ENCODE results near the gene HOOK2.

Gene HOOK2

DNA sequence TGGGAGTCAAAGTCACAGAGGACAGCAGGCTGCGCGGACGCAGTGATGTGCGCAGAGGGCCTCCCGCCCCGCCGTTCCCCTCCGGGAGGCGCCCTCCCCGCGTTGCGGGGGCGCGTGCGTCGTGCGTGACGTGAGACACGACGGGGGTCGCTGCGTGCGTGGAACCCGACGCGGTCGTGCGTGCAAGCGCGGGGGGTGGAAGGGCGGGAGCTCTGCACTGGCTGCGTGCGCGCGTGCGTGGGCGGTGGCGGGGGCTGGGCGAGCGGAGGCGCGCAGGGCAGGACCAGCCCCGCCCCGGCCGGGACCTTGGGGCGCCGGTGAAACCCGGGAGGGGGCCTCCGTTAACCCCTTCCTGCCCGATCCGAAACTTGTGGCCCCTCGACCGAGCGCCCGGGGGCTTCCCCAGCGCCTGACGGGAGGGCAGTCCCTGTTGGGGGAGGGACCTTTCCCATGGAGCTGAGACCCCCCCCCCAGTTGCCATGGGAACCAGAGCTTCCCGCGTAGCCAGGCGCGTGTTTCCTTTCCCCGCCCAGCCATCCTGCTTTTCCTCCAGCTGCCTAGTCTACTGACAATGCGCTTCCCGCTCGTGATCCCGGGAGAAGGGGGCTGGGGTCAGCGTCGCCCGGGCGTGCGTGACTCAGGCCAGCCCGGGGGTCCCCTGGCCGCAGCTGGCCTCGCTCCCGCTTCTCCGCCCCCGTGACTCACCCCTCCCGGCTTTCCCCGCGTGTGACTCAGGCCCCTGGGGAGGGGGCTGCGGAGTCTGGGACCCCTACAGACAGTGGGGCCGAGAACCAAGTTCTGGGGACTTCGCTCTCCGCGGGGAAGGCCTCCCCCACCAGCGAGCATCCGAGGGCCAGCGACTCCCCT, 7.3 kb upstream of the HOOK2 start:
- DNase-seq, result no peak

DNA sequence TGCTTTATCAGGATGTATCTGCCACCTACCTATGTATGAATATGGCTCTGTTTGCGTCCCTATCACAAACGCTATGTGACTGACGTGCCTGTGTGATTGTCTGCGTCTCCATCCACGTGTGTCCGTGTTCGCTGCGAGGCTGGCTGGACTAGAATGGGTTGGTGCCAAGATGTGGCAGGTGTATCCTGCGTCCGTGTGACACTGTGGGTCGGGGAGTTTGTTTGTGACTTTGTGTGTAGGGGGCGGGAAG, 6.7 kb upstream of the HOOK2 start:
- no peak for DNase-seq

DNA sequence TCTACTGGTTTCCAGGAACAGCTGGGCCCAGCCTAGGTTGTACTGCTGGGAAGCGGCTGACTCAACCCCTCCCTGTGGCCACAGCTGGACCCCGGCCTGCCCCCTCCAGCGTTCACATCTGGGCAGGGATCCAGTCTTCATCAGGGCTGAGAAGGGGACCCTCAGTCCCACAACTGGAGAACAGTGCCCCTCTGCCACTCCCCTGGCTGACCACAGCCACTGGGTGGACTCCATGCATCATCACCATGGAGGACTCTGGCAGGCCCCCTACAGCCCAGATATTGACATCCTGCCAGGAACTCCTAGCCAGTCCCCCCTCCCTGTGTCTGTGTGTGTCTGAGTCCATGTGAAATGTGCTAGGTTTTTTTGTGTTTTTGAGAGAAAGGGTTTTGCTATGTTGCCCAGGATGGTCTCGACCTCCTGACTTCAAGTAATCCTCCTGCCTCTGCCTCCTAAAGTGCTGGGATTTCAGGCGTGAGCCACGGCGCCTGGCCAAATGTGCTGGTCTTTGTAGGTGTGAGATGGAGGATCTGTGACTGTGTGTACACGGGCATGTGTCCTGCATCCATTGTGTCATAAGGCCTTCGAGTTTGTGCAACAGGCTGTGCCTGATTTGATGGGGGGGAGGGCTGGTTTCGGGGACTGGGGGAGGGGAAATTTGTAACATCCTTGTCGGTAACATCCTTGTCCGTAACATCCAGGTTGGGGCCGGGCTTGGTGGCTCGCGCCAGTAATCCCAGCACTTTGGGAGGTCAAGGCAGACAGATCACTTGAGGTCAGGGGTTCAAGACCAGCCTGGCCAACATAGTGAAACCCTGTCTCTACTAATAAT, 4.0 kb upstream of the HOOK2 start:
- no peak for DNase-seq

DNA sequence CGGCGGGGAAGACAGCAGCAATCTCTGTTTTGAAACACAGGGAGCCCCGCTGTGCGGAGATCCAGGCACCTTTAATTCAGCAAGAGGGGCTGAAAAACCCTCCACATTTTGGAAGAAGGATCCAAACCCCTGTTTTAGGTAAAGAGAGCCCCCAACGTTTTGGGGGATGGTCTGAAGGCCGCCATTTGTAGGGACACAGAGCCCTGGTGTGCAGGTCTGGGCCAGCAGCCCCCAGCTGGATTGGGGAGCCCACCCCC, 3.5 kb upstream of the HOOK2 start:
- no peak for DNase-seq

DNA sequence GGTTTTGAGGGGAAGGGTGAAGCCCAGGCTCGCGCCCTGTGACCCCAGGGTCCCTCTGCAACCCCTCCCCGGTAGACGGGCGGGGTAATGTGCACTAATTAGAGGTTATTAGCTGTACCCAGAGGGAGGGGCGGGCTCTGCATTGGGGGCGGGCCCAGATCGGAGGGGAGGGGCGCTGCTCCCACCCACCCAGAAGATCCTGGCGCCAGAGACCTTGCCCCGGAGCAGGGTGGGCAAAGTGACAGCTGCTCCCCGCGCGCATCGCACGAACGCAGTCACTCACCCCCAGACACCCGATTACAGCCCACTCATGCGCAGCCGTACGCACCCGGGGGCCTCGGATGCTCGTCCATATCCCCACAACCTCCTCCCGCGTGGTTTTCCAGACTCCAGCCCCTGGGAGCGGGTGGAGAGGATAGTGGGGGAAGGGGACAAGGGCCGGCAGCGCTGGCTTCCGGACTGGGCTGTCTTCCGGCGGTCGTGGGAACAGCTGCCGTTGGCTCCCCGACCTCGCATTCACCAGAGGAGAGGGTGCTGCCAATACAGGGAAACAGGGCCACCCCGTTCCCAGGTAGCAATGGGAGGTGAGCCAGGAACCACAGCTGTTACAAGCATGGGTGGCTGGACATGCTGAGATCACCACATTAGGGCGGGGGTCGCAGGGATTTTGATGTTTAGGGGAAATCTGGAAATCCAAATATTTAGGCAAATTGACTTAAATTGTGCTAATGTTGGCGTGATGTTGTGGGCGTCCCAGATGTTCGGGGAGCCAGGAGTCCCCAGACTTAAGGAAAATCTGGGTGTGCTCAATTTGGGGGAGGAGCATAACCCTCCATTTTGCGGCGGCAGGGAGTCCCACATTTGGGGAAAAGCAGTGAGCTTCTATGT, 2.9 kb upstream of the HOOK2 start:
- DNase-seq, result no peak

DNA sequence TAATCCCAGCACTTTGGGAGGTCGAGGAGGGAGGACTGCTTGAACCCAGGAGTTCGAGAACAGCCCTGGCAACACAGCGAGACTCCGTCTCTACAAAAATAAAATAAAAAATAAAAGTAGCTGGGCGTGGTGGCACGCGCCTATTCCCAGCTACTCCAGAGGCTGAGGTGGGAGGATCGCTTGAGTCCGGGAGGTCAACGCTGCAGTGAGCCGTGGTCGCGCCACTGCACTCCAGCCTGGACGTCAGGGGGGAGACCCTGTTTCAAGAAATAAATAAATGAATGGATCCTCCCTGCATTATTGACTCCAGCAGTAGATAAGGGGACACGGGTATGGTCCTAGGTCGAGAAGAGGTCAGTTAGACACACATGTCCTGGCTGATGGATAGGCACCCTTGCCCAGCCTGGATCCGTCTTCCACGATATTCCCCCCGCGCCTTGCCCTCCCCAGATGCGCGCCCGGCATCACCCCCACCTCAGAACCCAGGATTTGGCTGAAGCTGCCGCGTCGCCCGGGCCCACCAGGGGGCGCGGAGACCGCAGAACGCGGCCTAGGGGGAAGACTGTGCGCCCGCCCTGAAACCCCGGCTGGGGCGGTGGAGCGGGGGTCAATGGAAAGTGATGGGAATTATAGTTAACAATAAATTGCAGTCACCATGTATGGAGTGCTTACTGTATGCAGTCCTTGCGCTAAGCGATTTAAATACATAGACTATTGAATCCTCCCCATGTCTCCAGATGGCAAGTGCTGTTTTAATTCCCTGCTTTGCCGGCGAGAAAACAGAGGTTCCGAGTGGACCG, 2.1 kb upstream of the HOOK2 start:
- DNase-seq, result peak; percentile 50

DNA sequence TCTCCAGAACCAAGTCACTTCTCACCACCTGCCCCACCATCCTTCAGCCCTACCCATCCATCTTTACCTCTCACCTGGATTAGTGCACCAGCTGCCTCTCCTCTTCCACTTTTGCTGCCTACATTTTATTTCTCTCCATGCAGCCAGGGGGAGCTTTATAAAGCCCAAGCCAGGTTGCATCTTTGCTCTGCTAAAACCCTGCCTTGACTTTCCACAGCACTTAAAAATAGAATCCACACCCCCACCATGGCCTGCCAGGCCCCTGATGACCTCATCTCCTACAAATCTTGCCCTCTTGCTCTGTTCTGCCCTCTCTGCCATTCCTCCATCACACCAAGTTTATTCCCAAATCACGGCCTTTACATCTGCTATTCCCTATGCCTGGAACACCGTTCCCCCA, 1.8 kb downstream of the HOOK2 start:
- DNase-seq, result no peak

DNA sequence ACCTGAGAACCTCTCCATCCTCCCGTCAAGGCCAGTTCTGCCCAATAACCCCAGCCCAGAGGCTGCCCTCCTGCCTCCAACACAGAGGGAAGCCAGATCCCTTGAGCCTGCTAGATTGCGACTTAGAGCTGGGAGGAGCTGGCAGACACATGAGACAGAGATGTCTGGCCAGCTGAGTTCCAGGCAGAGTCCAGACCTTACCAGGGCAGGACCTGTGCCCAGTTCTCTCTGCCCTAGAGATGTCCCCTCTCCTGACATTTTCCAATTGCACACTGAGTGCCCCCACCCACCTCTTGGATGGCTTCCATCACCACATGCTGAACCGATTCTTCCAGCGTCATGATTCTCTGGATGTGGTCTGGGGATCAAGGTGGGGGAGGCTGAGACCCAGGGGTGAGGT, 3.0 kb downstream of the HOOK2 start:
- no peak for DNase-seq

DNA sequence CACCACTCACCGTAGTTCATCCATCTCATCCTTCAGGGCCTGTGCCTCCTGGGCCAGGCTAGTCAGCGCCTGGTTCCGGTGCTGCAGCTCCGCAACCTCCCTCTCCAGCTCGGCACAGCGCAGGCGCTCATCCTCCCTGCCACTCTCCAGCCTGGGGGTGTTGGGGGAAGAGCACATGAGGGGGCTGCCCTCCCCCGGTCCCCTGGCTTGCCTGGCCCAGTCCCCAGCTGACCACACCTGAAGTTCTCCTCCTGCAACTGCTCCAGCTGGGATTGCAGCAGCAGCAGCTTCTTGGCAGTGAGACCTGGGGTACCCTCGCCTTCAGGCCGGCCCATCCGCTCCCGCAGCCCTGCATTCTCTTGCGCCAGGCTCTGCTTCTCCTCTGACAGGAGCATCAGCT, 4.4 kb downstream of the HOOK2 start:
- no peak for DNase-seq

DNA sequence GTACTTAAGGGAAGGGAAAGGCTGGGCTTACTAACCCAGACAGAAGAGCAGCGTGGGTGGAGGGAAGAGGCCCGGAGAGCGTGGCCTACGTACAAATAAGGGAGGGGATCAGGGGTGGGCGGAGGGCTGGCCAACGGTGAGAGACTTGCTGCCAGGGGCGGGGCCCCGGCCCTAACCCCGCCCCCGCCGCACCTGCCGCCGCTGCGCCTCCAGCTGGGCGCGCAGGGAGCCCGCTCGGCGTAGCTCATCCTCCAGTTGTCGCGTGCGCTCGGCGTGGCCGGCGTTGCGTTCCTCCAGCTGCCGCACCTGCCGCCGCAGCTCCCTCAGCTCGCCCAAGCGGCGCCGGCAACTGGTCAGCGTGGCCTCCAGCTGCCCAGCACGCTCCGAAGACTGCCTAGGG, 5.7 kb downstream of the HOOK2 start:
- no peak for DNase-seq

DNA sequence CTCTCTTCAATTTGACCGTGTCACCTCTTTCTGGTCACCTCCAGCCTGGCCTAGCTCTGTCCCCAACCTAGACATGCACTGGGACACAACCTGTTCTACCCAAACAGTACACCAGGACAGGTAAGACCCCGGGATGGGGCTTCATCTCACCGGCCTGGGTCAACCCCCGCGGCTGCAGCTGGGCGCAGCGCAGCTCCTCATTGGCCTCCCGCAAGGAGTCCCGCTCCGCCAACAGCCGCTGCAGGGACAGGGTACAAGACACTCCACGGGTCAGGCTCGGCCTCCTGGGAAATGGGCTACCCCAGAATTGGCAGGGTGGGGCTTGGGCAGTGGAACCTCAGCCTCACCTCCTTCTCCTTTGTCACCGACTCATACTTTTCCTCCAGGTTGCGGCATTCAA, 7.7 kb downstream of the HOOK2 start:
- no peak for DNase-seq

DNA sequence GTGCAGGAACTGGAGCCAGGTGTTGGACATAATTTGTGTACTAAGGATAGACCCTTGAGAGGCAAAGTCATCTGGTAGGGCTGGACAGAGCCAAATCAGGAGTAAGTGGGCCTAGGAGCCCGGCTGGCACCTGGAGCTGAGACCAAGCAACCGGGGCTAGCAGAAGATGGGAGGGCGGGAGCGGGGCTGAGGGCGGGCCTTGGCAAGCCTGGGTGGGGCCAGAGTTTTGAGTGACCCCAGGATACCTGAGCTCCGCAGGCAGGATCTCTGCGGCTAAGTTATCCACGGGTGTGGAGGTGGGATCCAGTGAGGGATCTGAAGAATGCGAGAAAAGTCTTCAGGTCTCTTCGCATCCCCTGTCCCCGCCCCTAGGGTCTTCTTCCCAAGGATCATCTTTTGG, 8.2 kb downstream of the HOOK2 start:
- no peak for DNase-seq

DNA sequence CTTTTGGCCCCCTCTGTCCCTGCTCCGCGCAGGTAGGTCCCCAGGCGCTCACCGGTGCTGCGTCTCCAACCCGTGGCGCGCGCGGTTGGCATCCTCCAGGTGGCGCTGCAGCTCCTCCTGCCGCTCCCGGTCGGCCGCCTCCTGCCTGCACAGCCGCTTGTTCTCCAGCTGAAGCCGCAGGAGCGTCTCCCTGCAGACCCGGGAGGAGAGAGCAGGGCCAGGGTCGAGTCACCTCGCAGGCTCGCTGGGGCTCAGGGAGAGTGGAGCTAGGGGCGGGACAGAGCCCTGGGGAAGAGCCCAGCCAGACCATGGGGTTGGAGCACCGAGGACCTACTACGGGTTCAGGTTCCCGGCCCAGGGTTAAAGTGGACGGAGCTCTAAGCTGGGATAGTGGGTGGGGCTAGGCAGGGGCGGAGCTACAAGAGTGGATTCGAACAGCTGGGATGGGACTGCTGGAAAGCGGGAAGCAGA, 9.3 kb downstream of the HOOK2 start:
- DNase-seq, result no peak

DNA sequence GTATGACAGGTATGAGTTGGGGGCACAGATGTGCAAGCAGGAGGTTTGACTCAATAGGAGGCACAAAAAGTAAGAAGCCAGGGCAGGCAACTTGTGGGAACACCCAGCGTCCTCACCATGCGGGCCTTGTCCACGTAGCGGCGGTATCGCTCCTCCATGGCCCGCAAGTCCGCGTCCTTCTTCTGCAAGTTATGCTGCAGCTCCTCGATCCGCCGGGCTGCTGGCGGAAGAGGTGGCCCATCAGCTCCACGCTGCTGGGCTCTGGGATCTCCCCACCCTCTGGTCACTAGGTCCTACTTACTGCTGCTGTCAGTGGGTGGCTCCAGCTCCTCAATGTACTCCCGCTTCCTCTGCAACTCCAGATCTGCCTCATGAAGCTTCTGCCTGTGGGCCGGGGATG, 10.7 kb downstream of the HOOK2 start:
- no peak for DNase-seq

DNA sequence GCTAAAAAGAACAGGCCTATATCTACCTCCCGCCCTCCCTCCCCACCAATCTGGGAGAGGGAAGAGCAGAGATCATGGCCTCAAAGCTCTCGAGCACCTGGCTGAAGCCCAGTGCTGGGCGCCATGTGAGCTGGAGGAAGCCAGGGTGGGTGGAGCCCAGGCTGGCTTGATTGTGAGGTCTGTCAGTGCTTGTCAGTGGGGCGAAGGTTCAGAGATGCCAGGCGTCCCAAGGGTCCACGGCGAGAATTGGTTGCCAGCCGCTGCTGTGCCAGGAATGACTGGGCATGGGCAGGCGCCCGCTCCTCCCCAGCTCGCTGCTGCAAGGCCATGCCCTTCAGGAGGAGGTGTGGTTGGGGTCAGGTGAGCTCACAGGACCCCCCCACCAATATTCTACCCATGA, 12.3 kb downstream of the HOOK2 start:
- DNase-seq, result no peak

DNA sequence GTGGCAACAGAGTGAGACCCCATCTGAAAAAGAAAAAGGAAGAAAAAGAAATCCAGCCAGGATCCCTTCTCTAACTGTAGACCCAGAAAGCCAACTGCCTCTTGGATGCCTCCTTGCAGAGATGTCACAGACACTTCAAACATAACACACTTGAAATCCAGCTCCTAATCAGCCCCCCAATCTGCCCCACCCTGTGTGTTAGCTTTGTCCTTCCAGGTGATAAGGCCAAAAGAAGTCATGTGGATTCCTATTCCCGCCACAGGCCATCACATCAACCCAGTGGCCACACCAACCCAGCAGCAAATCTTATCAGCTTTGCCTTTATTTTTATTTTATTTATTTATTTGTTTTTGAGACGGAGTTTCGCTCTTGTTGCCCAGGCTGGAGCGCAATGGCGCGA, 15.7 kb downstream of the HOOK2 start:
- DNase-seq, result no peak

DNA sequence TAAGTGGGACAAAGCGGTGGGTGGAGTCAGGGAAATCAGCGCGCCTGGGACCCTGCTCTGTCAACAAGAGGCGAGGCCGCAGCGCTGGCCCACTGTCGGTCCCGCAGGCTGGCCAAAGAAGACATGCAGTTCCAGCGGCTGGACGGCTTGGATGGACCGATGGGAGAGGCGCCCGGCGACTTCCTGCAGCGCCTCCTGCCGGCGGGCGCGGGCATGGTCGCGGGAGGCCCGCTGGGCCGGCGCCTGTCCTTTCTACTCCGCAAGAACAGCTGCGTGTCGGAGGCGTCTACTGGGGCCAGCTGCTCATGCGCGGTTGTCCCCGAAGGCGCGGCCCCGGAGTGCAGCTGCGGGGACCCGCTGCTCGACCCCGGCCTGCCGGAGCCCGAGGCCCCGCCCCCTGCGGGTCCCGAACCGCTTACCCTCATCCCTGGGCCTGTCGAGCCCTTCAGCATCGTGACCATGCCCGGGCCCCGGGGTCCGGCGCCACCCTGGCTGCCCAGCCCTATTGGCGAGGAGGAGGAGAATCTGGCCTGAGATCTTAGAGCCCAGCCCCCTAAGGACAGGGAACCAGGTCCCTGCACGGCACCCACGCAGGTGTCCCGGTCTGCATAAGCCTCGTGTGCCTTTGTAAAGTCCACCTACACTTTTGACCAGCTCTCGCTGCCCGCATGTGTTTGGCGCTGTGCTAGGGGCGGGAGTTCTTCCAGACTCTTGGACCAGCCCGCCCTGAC, 17.6 kb downstream of the HOOK2 start:
- no peak for DNase-seq

DNA sequence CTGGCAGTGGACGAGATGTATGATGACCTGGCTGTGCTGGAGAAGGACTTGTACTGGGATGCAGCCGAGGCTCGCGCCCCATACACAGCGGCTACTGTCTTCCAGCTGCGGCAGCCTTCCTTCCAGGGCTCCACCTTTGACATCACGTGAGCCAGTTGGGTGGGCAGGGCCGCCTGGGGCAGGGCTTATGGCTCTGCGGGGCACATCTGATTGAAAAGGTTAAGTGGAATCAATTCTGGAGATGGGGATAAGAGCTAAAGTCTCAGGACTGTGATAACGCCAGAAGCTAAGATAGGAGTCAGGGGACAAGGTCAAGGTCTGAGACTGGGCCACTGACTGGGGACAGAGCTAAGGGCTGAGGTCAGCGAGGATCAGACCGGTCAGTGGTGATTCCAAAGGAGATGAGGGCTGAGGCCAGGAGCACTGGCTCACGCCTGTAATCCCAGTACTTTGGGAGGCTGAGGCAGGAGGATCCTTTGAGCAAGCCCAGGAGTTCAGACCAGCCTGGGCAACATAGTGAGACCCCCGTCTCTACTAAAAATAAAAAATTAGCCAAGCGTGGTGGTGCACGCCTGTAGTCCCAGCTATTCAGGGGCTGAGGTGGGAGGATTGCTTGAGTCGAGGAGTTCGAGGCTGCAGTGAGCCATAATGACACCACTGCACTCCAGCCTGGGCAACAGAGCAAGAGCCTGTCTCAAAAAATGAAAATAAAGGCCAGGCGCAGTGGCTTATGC, 19.0 kb downstream of the HOOK2 start:
- no peak for DNase-seq

DNA sequence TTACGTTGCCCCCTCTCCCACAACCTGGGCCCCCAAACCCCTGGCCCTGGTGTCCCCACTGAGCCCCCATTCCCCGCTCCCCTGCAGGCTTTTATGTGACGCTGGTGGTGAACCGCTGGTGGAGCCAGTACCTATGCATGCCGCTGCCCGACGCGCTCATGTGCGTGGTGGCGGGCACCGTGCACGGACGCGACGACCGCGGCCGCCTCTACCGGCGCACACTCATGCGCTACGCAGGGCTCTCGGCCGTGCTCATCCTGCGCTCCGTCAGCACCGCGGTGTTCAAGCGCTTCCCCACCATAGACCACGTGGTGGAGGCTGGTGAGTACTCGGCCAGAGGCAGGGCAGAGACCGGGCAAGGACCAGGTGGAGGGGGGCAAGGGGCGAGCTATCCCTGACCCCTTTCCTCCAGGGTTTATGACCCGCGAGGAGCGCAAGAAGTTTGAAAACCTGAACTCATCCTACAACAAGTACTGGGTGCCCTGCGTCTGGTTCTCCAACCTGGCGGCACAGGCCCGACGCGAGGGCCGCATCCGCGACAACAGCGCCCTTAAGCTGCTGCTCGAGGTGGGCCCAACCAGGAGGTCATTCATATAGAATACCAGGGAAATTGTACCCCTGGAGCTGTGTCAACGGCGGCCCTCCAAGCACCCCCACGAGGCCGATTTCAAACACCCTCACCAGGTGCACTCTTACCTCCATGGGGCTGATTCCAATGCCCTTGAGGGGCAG, 20.7 kb downstream of the HOOK2 start:
- no peak for DNase-seq

DNA sequence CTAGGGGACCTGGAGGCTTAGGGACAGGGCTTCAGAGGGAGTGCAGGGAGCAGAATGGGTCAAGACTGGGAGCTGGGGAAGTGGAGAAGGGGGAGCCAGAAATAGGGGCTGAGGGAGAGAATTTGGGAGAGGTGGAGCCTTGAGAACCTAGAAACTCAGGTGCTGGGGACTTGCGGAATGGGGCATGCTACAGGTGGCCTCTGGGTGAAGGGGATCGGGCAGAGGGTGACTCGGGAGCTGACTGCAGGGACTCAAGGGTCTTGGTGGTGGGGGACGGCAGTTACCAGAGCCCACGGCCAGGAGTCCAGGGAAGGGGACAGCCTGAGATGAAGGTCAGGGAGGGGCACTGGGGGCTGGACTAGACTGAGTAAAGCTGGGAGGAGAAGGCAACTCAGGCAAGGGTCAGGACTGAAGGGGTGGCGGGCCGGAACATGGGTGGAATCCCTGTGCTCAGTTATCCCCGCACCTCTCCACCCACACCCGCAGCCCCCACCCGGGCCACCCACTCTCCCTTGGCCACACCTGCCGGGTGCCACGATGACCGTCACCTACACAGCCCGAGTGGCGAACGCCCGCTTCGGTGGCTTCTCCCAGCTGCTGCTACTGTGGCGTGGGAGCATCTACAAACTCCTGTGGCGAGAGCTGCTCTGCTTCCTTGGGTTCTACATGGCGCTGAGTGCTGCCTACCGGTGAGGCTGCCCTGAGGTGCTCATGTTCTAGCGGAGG, 23.1 kb downstream of the HOOK2 start:
- no peak for DNase-seq
